CD4-positive, alpha-beta T cell treated with Interleukin-10 for 1 hour (primary cell): Measurements from ENCODE around the gene KCNIP3.
A peak's percentile ranks its signal among the peaks of the same experiment; 100 is the strongest.
"Not testable (repeated sequence)": the region's sequence is repeated elsewhere in the genome, so short reads cannot be mapped to it uniquely, and the experiment has no call there.

Experiments
- DNase-seq: peaks from one replicate; pipeline ENCODE4 v3.0.0-alpha.2; 2020

The KCNIP3 gene

GRCh38 chr2:95389245-95390119 is 92.3 kb downstream of the KCNIP3 start:
- DNase-seq, result peak; percentile 22

- DNase-seq, result no peak
These were observed 93.2 kb downstream of the KCNIP3 start for GRCh38 chr2:95390272-95390880.

DNA sequence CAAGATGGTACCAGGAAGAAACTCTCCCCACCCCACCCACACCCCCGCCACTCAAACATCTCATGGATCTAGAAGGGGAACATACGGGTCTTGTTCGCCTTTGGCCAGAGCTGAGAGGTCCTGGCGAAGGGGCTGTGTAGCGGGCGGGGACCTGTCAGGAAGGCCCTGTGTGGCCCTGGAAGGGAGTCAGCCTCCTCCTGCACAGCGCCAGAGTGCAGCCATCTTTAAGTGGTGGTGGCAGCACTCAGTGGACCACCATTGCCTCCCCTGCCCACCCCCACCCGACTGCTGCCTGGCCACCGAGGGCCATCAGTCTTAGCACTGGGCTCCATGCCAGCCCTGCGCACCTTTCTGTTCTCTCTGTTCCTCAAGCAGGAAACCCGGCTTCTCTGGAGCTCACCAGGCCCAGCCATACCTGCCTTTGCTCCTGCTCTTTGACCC is 93.8 kb downstream of the KCNIP3 start:
- no peak for DNase-seq

DNA sequence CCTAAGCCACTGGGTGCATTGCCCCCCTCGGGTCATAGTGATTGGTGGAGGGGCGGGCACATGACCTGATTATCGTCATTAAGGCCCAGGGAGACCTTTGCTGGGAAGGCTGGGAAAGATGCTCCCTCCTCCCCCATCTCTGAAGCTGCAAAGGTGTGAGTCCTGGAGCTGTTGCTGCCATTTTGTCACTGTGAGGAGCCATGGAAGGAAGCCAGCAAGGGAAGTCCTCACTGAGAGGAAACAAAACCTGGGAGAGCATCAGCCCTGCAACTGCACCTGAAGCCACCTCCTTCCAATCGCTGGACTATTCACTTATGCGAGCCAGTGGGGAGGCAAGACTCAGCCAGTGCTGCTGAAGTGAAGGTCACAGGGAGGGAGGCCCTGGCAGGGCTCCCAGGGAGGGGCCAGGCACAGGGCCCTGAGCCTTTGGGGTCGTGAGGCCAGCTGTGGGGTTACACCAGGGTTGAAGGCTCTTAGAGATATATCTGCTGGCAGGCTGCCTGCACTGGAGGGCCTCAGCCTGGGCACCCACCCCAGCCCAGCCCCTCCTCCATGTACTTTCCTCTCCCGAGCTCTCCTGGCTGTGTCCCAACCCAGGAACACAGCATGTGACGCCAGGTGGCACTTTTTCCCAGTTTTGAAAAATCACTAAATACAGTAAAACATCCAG is 94.6 kb downstream of the KCNIP3 start:
- DNase-seq, result no peak

GRCh38 chr2:95392320-95392719 is 95.2 kb downstream of the KCNIP3 start:
- no peak for DNase-seq

- DNase-seq, result no peak
These were observed 95.7 kb downstream of the KCNIP3 start for GRCh38 chr2:95392730-95393455.

DNA sequence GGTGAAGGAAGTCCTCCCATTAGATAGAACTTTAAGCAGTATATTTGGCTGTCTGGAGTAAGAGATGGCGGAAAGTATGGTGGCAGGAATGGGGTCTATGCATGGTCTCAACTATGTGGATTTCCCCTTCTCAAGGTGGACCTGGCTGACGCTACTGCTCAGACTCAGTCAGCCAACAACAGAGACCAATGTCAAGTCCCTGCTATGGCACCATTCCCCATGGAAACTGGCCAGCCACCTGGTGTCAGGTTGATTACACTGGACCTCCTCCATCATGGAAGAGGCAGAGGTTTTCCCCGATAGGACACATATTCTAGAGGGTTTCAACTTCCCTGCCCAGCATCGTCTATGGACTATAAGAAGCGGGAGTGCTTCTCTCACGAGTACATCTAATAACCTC is 96.8 kb downstream of the KCNIP3 start:
- DNase-seq, result no peak

DNA sequence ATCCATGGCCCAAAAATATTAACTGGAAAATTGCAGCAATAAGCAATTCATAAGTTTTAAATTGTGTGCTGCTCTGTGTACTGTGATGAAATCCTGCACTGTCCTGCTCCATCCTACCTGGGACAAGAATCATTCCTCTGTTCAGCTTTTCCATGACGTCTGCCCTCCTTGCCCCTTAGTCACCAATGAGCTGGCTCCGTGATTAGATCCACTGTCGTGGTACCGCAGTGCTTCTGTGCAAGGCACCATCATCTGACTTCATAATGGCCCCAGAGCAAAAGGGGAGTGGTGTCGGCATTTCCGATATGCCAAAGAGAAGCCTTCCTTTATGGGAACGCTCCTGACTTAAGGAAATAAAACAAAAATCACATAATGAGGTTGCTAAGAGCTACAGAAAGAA is 101.9 kb downstream of the KCNIP3 start:
- DNase-seq, result no peak

GRCh38 chr2:95401480-95401879 is 104.3 kb downstream of the KCNIP3 start:
- no peak for DNase-seq

DNA sequence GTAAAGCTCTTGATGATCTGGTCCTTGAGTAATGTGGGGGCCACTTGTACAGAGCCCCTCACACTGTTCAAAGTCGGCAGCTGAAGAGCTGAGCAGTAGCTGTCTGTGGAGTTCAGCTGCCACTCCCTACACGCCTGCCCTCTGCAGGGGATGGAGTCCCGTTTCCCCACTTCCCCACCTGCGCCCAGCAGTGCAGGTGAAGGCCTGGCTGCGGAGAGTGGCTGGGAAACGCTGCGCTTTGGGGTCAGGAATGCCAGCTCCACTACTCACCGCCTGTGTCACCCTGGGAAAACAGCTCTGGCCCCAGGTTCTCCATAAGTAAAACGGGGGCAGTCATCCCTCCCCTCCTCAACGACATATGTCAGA is 104.8 kb downstream of the KCNIP3 start:
- not testable (repeated sequence) for DNase-seq

- DNase-seq, result peak; percentile 91
These were observed 105.4 kb downstream of the KCNIP3 start, which contains the start of gene FAHD2A for GRCh38 chr2:95402370-95403203. Gene FAHD2A (plus strand): TSS chr2:95402708. CDS start chr2:95405559, 2,851 bp downstream.

GRCh38 chr2:95403204-95403721 is 106.1 kb downstream of the KCNIP3 start:
- DNase-seq, result peak; percentile 39

DNA sequence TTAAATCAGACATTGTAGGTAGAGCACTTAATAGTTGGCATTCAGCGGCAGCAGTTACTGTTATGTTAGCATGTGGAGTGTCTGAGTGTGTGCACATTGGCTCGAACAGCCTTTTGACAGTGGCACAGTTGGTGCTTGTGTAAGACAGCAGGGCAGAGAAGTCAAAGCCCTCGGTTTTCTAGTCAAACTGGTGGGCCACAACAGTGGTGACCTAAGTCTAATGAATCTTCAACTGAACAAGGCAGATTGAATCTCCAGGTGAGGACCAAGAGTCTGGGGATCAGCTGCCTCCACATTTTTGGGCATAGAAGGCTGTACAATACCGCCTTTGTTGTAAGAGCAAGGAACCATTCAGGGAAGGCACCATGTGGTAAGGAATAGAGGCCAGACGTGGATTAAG is 106.7 kb downstream of the KCNIP3 start:
- not testable (repeated sequence) for DNase-seq

GRCh38 chr2:95404676-95405075 is 107.5 kb downstream of the KCNIP3 start:
- DNase-seq, result not testable (repeated sequence)

GRCh38 chr2:95411239-95411638 is 114.1 kb downstream of the KCNIP3 start:
- DNase-seq, result not testable (repeated sequence)

- peak; percentile 56 for DNase-seq
These were observed 117.0 kb downstream of the KCNIP3 start for GRCh38 chr2:95414015-95414594.

DNA sequence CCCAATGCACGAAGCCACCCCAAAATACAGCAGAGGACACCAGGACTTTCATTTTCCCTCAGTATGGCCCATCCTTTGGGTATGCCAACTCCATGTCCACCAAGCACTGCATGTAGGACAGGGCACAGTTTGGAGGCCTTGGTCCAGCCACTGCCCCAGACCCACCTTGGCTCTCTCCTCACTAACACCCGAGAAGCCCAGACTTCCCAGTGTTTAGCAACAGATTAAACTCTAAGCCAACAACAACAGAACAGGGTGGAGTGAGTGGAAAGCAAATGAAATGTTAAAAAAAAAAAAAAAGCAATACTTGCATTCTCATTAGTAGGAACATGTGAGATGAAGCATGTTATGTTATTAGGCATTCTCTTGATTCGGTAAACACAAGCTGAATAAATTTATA is 118.0 kb downstream of the KCNIP3 start:
- not testable (repeated sequence) for DNase-seq

- not testable (repeated sequence) for DNase-seq
These were observed 118.4 kb downstream of the KCNIP3 start for GRCh38 chr2:95415561-95415960.

DNA sequence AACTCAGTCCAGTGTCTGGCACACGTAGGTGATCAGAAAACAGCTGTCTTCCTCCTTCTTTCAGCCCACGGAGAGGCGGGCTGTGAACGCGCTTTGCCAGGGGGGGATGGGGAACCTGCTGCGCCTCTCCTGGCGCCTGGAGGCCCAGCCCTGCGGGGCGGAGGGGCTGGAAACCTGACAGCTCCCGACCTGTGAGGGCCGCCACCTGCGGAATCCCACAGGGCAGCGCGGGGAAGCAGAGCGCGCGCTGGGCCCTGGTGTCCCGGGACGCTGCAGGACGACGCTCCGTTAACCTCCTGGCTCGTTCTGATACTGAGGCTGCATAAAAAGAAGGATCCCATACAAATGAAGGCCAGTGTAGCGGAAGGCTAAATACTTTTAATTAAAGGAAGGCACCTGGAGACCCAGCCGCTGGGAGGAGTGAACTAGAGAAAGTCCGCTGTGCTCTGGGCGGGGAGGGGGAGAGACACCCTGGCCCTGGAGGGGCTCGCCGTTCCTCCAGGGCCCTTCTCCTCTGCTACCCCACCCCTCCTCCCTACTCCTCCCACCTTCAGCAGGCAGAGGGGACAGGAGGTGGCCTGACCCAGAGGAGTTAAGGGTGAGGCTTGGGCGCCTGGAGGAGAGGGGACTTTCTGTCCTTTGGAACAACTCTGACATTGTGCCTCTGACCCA is 130.2 kb downstream of the KCNIP3 start:
- not testable (repeated sequence) for DNase-seq

GRCh38 chr2:95429748-95430467 is 132.8 kb downstream of the KCNIP3 start:
- not testable (repeated sequence) for DNase-seq
